ENCODE measurements around the gene CETN3.

GRCh38 chr5:90356622-90357021 is 52.9 kb downstream of the CETN3 start:
- no peak for TF ChIP-seq FOXA1 (IDR thresholded peaks at IDR 0.05; ENCODE audit: borderline replicate concordance)
- no peak for TF ChIP-seq ZNF384 (IDR thresholded peaks at IDR 0.05; ENCODE audit: low read depth, low read length)
- TF ChIP-seq RUNX1 (IDR thresholded peaks at IDR 0.05; ENCODE audit: low read depth) = no peak
- TF ChIP-seq CTCF (IDR thresholded peaks at IDR 0.05 in 2 of 3, conservative IDR thresholded peaks at IDR 0.05 in 1 of 3; ENCODE audit: insufficient read depth in 2 of 3, low read depth in 1 of 3, low read length in 3 of 3) = no peak
- TF ChIP-seq TFAP4 (CRISPR knock-in tag; IDR thresholded peaks at IDR 0.05; ENCODE audit: borderline replicate concordance) = no peak
- no peak for TF ChIP-seq ZNF175 (CRISPR knock-in tag; IDR thresholded peaks at IDR 0.05; ENCODE audit: low read depth)
- no peak for TF ChIP-seq BCLAF1 (IDR thresholded peaks at IDR 0.05; ENCODE audit: borderline replicate concordance in 1 of 2, control insufficient read depth in 1 of 2, low read depth in 2 of 2, low read length in 1 of 2)
- no peak for TF ChIP-seq GTF2F1 (IDR thresholded peaks at IDR 0.05; ENCODE audit: low read depth, low read length)
- no peak for TF ChIP-seq ZNF408 (CRISPR knock-in tag; IDR thresholded peaks at IDR 0.05; ENCODE audit: low read depth)
- no peak for TF ChIP-seq POLR2H (tag; IDR thresholded peaks at IDR 0.05; ENCODE audit: low read depth)
- no peak for TF ChIP-seq POLR2A (conservative IDR thresholded peaks at IDR 0.05)
- TF ChIP-seq KLF6 (CRISPR knock-in tag; IDR thresholded peaks at IDR 0.05; ENCODE audit: borderline replicate concordance) = no peak

Data from K562 (cell line).